GM12872 (cell line): Measurements from ENCODE around the gene CD34.

Experiments
- CTCF ChIP-seq: IDR thresholded peaks from 3 replicates; pipeline ENCODE4 v1.5.1; 2011; ENCODE audit warnings: low read depth, mild to moderate bottlenecking, low read length, moderate library complexity; ENCODE audit not compliant: insufficient read depth

The CD34 gene

GRCh38 chr1:207870306-207871031 lies 40.5 kb downstream of the CD34 start:
- TF ChIP-seq CTCF: no peak

GRCh38 chr1:207869859-207870258 lies 41.1 kb downstream of the CD34 start:
- TF ChIP-seq CTCF: no peak

GRCh38 chr1:207868774-207869721 lies 41.9 kb downstream of the CD34 start:
- TF ChIP-seq CTCF: peak; percentile 75

DNA sequence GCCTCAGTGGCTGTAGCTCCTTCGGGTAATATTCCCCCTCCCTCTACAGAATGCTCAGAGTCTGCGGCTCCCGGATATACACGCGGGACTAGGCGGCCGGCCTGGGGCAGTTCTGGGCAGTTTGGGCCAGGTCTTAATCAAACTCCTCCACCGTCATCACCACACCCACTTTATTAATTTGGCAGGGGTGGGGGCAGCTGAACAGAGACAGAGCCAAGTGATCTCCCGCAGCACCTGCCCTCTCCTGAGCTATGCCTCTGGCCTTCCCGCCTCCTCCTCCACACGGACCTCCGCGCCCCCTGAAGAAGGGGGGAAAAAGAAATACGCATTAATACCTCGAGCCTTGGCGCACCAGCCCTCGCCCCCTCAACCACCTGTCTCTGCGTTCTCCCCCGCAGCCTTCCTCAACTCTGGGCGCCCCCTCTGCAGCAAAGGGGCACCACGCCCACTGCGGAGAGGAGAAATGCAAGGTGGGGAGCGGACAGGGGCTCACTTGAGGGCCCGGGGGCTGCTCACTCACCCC lies 42.6 kb downstream of the CD34 start:
- TF ChIP-seq CTCF: no peak

GRCh38 chr1:207867136-207868109 lies 43.5 kb downstream of the CD34 start:
- TF ChIP-seq CTCF: no peak

- TF ChIP-seq CTCF: no peak
Measured at GRCh38 chr1:207866471-207867135, 44.3 kb downstream of the CD34 start.
